Epithelial cell of proximal tubule (primary cell): Measurements from ENCODE around the gene MRPL34. TPM values are rescaled to one million over a fixed set of nuclear protein-coding genes. Genes with fewer than 3 reads are reported as not detected.

ENCODE experiments used
- DNase-seq: peaks from one replicate; pipeline ENCODE4 v3.0.0-alpha.2; 2011; ENCODE audit warnings: low read depth
- H3K4me3 ChIP-seq: 2 replicates; pipeline ENCODE4 v1.5.1; 2011; ENCODE audit warnings: low read depth, mild to moderate bottlenecking, low read length
- CTCF ChIP-seq: conservative IDR thresholded peaks from 2 replicates; pipeline ENCODE4 v1.5.1; 2012; ENCODE audit warnings: low read depth, mild to moderate bottlenecking, low read length
- total RNA-seq: library from RNA; depleted of rRNA; stranded (reverse); fragments of >200 nt; gene quantifications from 2 replicates; pipeline ENCODE4 v1.2.3, GENCODE V29; 2015

MRPL34 gene
- total RNA-seq, 1 donor from 2014 or later, result 121 TPM

- no peak for TF ChIP-seq CTCF
- H3K4me3 ChIP-seq, result peak within 1 kb of the TSS; percentile 77
- peak; percentile 86 for DNase-seq
Observed at GRCh38 chr19:17334414-17335409, 29.0 kb downstream of the MRPL34 start, which contains the start of gene ANO8. Gene ANO8 (minus strand): TSS chr19:17334855. CDS start chr19:17334670, 185 bp downstream.

GRCh38 chr19:17335575-17335974 is 29.9 kb downstream of the MRPL34 start:
- no peak for DNase-seq
- peak overlapping the region; percentile 98 for H3K4me3 ChIP-seq
- no peak for TF ChIP-seq CTCF

GRCh38 chr19:17336872-17337674 is 31.4 kb downstream of the MRPL34 start, which contains the start of gene GTPBP3:
Gene GTPBP3 (plus strand): TSS chr19:17337553. CDS start chr19:17337612, 59 bp downstream.
- H3K4me3 ChIP-seq, result peak within 1 kb of the TSS; percentile 98
- TF ChIP-seq CTCF, result no peak
- peak; percentile 91 for DNase-seq

- no peak for DNase-seq
Observed at GRCh38 chr19:17337675-17338432, 32.2 kb downstream of the MRPL34 start.

DNA sequence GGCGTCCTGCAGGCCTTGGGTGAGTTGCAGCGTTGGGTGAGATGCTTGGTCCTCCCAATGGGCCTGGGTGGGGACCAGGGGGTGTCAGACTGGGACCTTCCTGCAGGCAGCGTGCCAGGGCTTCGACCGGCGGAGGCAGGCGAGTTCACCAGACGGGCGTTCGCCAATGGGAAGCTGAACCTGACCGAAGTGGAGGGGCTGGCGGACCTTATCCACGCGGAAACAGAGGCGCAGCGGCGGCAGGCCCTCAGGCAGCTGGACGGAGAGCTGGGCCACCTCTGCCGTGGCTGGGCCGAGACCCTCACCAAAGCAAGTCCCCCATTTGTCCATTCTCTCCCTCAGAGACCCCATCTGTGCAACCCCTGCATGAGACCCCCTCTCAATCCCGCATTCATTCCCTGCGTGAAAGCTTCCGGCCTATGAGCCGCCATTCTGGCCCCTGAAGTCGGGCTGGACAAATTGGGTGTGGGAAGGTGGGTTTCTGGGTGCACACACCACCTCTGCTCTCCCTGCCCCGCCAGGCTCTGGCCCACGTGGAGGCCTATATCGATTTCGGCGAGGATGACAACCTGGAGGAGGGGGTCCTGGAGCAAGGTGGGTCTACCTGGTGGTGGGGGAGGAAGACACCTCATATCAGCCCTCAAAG is 32.9 kb downstream of the MRPL34 start:
- H3K4me3 ChIP-seq, result peak overlapping the region; percentile 98
- TF ChIP-seq CTCF, result no peak
- DNase-seq, result no peak

More at GRCh38 chr19:17337675-17338432, 32.2 kb downstream of the MRPL34 start:
- no peak for TF ChIP-seq CTCF
- H3K4me3 ChIP-seq, result peak overlapping the region; percentile 98
